HG03342 (cell line): Measurements from ENCODE around the gene CNTNAP2.
A peak's percentile ranks its signal among the peaks of the same experiment; 100 is the strongest.

Experiments
- ATAC-seq: cut with Tn5 transposase; IDR thresholded peaks from one replicate; pipeline ENCODE4 v1.9.1; 2021; ENCODE audit warnings: mild to moderate bottlenecking, moderate library complexity; ENCODE audit not compliant: unreplicated experiment

The CNTNAP2 gene

GRCh38 chr7:146116521-146117222 is at the start of gene CNTNAP2:
Gene CNTNAP2 (plus strand): TSS chr7:146116801. CDS start chr7:146116877, 76 bp downstream.
- no peak for ATAC-seq

- ATAC-seq, result no peak
Measured at GRCh38 chr7:146067880-146068279, 48.7 kb upstream of the CNTNAP2 start.

- ATAC-seq, result no peak
Measured at GRCh38 chr7:146074195-146074765, 42.3 kb upstream of the CNTNAP2 start.

GRCh38 chr7:146076344-146076743 is 40.3 kb upstream of the CNTNAP2 start:
- ATAC-seq, result no peak

- ATAC-seq, result no peak
Measured at GRCh38 chr7:146084086-146084485, 32.5 kb upstream of the CNTNAP2 start.

GRCh38 chr7:146090023-146090645 is 26.5 kb upstream of the CNTNAP2 start:
- ATAC-seq, result peak; percentile 95

- no peak for ATAC-seq
Measured at GRCh38 chr7:146094356-146094755, 22.2 kb upstream of the CNTNAP2 start.

- ATAC-seq, result no peak
Measured at GRCh38 chr7:146096994-146097393, 19.6 kb upstream of the CNTNAP2 start.

GRCh38 chr7:146106319-146106718 is 10.3 kb upstream of the CNTNAP2 start:
- ATAC-seq, result no peak

- ATAC-seq, result no peak
Measured at GRCh38 chr7:146112755-146113154, 3.8 kb upstream of the CNTNAP2 start.

- ATAC-seq, result no peak
Measured at GRCh38 chr7:146115548-146115850, 1.1 kb upstream of the CNTNAP2 start.

- ATAC-seq, result no peak
Measured at GRCh38 chr7:146115851-146116520, 615 bp upstream of the CNTNAP2 start.

GRCh38 chr7:146117576-146117975 is 975 bp downstream of the CNTNAP2 start:
- no peak for ATAC-seq

- no peak for ATAC-seq
Measured at GRCh38 chr7:146119002-146119401, 2.4 kb downstream of the CNTNAP2 start.

- ATAC-seq, result no peak
Measured at GRCh38 chr7:146123715-146124114, 7.1 kb downstream of the CNTNAP2 start.

GRCh38 chr7:146126767-146127509 is 10.3 kb downstream of the CNTNAP2 start:
- ATAC-seq, result no peak

GRCh38 chr7:146129296-146129695 is 12.7 kb downstream of the CNTNAP2 start:
- no peak for ATAC-seq

- ATAC-seq, result no peak
Measured at GRCh38 chr7:146129997-146130396, 13.4 kb downstream of the CNTNAP2 start.

GRCh38 chr7:146131701-146132100 is 15.1 kb downstream of the CNTNAP2 start:
- no peak for ATAC-seq

- ATAC-seq, result no peak
Measured at GRCh38 chr7:146136357-146136875, 19.8 kb downstream of the CNTNAP2 start.

GRCh38 chr7:146138926-146139325 is 22.3 kb downstream of the CNTNAP2 start:
- ATAC-seq, result no peak
